ENCODE measurements around the gene FBXL4. TPM values are rescaled to one million over a fixed set of nuclear protein-coding genes. Genes with fewer than 3 reads are reported as not detected.

The FBXL4 gene
- total RNA-seq, 4 donors from 2014 or later, result 4.9 to 15.1 (median 10.0) TPM

GRCh38 chr6:98843271-98844243 lies 104.2 kb downstream of the FBXL4 start:
- WGBS, 2 donors, result 12 to 16% methylated on average over 19 to 24 of the region's 53 CpGs
- no peak for DNase-seq
- Histone ChIP-seq H3K4me3 (no peak overlapping the region), H3K27me3 (peaks cover 39 to 100% (median 68%) of the 10 kb centered on the region in 4 donors), H3K27ac (no peak overlapping the region), H3K9me3 (no peaks in the 10 kb centered on the region), H3K4me1 (peaks cover 16 to 39% (median 23%) of the 10 kb centered on the region in 3 donors), H3K36me3 (no peaks in the 10 kb centered on the region)
- TF ChIP-seq POLR2A (IDR thresholded peaks at IDR 0.05), result no peak
- TF ChIP-seq, protein P1, sequence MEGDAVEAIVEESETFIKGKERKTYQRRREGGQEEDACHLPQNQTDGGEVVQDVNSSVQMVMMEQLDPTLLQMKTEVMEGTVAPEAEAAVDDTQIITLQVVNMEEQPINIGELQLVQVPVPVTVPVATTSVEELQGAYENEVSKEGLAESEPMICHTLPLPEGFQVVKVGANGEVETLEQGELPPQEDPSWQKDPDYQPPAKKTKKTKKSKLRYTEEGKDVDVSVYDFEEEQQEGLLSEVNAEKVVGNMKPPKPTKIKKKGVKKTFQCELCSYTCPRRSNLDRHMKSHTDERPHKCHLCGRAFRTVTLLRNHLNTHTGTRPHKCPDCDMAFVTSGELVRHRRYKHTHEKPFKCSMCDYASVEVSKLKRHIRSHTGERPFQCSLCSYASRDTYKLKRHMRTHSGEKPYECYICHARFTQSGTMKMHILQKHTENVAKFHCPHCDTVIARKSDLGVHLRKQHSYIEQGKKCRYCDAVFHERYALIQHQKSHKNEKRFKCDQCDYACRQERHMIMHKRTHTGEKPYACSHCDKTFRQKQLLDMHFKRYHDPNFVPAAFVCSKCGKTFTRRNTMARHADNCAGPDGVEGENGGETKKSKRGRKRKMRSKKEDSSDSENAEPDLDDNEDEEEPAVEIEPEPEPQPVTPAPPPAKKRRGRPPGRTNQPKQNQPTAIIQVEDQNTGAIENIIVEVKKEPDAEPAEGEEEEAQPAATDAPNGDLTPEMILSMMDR (IDR thresholded peaks at IDR 0.05), result no peak
- intact Hi-C loops (cut with DNase I), result no loop called here

GRCh38 chr6:98842342-98843180 lies 105.2 kb downstream of the FBXL4 start:
- H3K36me3 ChIP-seq, result no peaks in the 10 kb centered on the region
- peaks cover 38 to 100% (median 70%) of the 10 kb centered on the region in 4 donors for H3K27me3 ChIP-seq
- WGBS, 2 donors, result 15 to 23% methylated on average over 8 to 12 of the region's 44 CpGs
- H3K4me1 ChIP-seq, result peaks cover 7 to 29% (median 14%) of the 10 kb centered on the region in 3 donors
- intact Hi-C loops (cut with DNase I), result no loop called here
- no peak overlapping the region for H3K4me3 ChIP-seq
- no peak for DNase-seq
- no peak for TF ChIP-seq POLR2A (IDR thresholded peaks at IDR 0.05)
- TF ChIP-seq, protein P1 (IDR thresholded peaks at IDR 0.05), result no peak
- H3K9me3 ChIP-seq, result no peaks in the 10 kb centered on the region
- no peak overlapping the region for H3K27ac ChIP-seq

GRCh38 chr6:98841621-98842341 lies 106.0 kb downstream of the FBXL4 start:
- intact Hi-C loops (cut with DNase I), result no loop called here
- Histone ChIP-seq H3K36me3 (no peaks in the 10 kb centered on the region), H3K27me3 (peaks cover 35 to 100% (median 70%) of the 10 kb centered on the region in 4 donors), H3K9me3 (no peaks in the 10 kb centered on the region), H3K4me3 (no peak overlapping the region), H3K27ac (no peak overlapping the region), H3K4me1 (peaks cover 7 to 25% (median 14%) of the 10 kb centered on the region in 3 donors)
- no peak for TF ChIP-seq POLR2A (IDR thresholded peaks at IDR 0.05)
- TF ChIP-seq, protein P1 (IDR thresholded peaks at IDR 0.05), result no peak
- DNase-seq, result no peak
- 30 to 32% methylated on average over 9 of the region's 9 CpGs for WGBS, 2 donors

DNA sequence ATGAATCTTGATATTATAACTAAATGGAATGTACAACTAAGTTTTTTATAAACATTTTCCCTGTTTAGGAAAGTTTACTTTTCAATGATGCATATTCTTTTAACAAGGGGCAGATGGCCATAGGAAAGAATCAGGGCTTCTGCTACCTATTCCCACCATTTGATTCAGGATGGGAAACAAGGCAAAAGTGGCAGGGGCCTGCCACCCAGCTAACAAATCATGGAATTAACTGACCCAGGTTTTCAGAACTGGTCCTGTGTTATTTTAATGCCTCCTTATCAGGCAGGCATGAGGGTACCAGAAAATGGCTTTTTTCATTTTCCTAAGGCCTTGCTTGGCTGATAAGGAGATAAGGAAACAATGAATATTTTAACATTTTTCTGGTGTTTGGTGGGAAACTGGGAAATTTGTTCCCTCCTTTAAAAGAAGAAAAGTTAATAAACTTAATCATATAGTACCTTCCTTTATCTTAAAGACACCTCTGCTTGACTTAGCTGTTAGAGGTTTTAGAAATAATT lies 106.7 kb downstream of the FBXL4 start:
- intact Hi-C loops (cut with DNase I), result no loop called here

More for the DNA sequence above, 106.7 kb downstream of the FBXL4 start:
- peaks cover 8 to 31% (median 14%) of the 10 kb centered on the region in 3 donors for H3K4me1 ChIP-seq
- H3K9me3 ChIP-seq, result no peaks in the 10 kb centered on the region
- no peak for TF ChIP-seq POLR2A (IDR thresholded peaks at IDR 0.05)
- TF ChIP-seq, protein P1 (IDR thresholded peaks at IDR 0.05), result no peak
- no peak overlapping the region for H3K4me3 ChIP-seq
- no peak overlapping the region for H3K27ac ChIP-seq
- no peak for DNase-seq
- peaks cover 39 to 100% (median 68%) of the 10 kb centered on the region in 4 donors for H3K27me3 ChIP-seq
- H3K36me3 ChIP-seq, result no peaks in the 10 kb centered on the region

Data from esophagus squamous epithelium (tissue), 5 donors.